ENCODE data around the gene RNF212B. TPM values are rescaled to one million over a fixed set of nuclear protein-coding genes. Genes with fewer than 3 reads are reported as not detected.

The RNF212B gene
- total and polyA plus RNA-seq, 2 of the 13 experiments (the other 11 are each of a cell fraction or from before 2014, with no cell fraction given) = 0.05 TPM; not detected in 1

DNA sequence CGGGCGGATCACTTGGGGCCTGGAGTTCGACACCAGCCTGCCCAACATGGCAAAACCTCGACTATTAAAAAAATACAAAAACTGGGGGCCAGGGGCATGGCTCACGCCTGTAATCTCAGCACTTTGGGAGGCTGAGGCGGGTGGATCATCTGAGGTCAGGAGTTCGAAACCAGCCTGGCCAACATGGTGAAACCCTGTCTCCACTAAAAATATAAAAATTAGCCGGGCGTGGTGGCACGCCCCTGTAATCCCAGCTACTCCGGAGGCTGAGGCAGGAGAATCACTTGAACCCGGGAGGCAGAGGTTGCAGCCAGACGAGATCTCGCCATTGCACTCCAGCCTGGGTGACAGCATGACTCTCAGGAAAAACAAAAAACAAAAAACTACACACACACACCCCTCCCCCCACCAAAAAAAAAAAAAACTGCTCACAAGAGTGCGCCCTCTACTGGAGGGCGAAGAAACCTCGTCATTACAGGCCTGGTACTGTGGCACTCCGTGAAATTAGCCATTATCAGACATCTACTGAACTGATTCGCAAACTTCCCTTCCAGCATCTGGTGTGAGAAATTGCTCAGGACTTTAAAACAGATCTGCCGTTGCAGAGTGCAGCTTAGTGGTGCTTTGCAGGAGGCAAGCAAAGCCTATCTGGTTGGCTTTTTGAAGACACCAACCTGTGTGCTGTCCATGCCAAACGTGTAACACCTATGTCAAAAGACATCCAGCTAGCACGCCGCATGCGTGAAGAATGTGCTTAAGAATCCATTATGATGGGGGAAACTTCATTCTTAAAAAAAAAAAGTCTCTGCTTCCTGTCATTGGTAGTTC is 57.2 kb downstream of the RNF212B start (continued):
- TF ChIP-seq FOXK1 (CRISPR knock-in tag; IDR thresholded peaks at IDR 0.05; ENCODE audit: borderline replicate concordance, low read depth) (peak; percentile 14; the same call in 1 of the 2 replicates), ZNF333 (CRISPR knock-in tag; IDR thresholded peaks at IDR 0.05; ENCODE audit: borderline replicate concordance) (peak; percentile 84; the same call in 1 of the 2 replicates), ZNF703 (CRISPR knock-in tag; IDR thresholded peaks at IDR 0.05; ENCODE audit: borderline replicate concordance) (no peak), SIX4 (CRISPR knock-in tag; IDR thresholded peaks at IDR 0.05) (no peak), KMT2B (CRISPR knock-in tag; IDR thresholded peaks at IDR 0.05) (peak; percentile 38), PHB2 (IDR thresholded peaks at IDR 0.05; ENCODE audit: partially characterized antibody) (no peak)
- TF ChIP-seq, protein P1, sequence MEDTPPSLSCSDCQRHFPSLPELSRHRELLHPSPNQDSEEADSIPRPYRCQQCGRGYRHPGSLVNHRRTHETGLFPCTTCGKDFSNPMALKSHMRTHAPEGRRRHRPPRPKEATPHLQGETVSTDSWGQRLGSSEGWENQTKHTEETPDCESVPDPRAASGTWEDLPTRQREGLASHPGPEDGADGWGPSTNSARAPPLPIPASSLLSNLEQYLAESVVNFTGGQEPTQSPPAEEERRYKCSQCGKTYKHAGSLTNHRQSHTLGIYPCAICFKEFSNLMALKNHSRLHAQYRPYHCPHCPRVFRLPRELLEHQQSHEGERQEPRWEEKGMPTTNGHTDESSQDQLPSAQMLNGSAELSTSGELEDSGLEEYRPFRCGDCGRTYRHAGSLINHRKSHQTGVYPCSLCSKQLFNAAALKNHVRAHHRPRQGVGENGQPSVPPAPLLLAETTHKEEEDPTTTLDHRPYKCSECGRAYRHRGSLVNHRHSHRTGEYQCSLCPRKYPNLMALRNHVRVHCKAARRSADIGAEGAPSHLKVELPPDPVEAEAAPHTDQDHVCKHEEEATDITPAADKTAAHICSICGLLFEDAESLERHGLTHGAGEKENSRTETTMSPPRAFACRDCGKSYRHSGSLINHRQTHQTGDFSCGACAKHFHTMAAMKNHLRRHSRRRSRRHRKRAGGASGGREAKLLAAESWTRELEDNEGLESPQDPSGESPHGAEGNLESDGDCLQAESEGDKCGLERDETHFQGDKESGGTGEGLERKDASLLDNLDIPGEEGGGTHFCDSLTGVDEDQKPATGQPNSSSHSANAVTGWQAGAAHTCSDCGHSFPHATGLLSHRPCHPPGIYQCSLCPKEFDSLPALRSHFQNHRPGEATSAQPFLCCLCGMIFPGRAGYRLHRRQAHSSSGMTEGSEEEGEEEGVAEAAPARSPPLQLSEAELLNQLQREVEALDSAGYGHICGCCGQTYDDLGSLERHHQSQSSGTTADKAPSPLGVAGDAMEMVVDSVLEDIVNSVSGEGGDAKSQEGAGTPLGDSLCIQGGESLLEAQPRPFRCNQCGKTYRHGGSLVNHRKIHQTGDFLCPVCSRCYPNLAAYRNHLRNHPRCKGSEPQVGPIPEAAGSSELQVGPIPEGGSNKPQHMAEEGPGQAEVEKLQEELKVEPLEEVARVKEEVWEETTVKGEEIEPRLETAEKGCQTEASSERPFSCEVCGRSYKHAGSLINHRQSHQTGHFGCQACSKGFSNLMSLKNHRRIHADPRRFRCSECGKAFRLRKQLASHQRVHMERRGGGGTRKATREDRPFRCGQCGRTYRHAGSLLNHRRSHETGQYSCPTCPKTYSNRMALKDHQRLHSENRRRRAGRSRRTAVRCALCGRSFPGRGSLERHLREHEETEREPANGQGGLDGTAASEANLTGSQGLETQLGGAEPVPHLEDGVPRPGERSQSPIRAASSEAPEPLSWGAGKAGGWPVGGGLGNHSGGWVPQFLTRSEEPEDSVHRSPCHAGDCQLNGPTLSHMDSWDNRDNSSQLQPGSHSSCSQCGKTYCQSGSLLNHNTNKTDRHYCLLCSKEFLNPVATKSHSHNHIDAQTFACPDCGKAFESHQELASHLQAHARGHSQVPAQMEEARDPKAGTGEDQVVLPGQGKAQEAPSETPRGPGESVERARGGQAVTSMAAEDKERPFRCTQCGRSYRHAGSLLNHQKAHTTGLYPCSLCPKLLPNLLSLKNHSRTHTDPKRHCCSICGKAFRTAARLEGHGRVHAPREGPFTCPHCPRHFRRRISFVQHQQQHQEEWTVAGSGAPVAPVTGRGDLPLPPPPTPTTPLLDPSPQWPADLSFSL (CRISPR knock-in tag; IDR thresholded peaks at IDR 0.05) = no peak
- TF ChIP-seq, protein P2, sequence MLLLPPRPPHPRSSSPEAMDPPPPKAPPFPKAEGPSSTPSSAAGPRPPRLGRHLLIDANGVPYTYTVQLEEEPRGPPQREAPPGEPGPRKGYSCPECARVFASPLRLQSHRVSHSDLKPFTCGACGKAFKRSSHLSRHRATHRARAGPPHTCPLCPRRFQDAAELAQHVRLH (CRISPR knock-in tag; IDR thresholded peaks at IDR 0.05; ENCODE audit: borderline replicate concordance, low read depth) = peak; percentile 53; the same call in 1 of the 2 replicates
- TF ChIP-seq, protein P3, sequence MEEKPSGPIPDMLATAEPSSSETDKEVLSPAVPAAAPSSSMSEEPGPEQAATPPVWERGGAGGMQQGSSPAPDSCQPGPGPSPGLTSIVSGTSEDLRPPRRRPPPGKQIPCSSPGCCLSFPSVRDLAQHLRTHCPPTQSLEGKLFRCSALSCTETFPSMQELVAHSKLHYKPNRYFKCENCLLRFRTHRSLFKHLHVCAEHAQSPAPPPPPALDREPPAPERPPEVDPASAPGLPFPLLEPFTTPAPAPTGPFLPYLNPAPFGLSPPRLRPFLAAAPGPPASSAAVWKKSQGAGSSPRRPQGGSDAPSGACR (CRISPR knock-in tag; IDR thresholded peaks at IDR 0.05) = no peak
- TF ChIP-seq, protein P4, sequence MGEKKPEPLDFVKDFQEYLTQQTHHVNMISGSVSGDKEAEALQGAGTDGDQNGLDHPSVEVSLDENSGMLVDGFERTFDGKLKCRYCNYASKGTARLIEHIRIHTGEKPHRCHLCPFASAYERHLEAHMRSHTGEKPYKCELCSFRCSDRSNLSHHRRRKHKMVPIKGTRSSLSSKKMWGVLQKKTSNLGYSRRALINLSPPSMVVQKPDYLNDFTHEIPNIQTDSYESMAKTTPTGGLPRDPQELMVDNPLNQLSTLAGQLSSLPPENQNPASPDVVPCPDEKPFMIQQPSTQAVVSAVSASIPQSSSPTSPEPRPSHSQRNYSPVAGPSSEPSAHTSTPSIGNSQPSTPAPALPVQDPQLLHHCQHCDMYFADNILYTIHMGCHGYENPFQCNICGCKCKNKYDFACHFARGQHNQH (CRISPR knock-in tag; IDR thresholded peaks at IDR 0.05) = peak; percentile 27; the same call in 1 of the 2 replicates
- TF ChIP-seq, protein P5, sequence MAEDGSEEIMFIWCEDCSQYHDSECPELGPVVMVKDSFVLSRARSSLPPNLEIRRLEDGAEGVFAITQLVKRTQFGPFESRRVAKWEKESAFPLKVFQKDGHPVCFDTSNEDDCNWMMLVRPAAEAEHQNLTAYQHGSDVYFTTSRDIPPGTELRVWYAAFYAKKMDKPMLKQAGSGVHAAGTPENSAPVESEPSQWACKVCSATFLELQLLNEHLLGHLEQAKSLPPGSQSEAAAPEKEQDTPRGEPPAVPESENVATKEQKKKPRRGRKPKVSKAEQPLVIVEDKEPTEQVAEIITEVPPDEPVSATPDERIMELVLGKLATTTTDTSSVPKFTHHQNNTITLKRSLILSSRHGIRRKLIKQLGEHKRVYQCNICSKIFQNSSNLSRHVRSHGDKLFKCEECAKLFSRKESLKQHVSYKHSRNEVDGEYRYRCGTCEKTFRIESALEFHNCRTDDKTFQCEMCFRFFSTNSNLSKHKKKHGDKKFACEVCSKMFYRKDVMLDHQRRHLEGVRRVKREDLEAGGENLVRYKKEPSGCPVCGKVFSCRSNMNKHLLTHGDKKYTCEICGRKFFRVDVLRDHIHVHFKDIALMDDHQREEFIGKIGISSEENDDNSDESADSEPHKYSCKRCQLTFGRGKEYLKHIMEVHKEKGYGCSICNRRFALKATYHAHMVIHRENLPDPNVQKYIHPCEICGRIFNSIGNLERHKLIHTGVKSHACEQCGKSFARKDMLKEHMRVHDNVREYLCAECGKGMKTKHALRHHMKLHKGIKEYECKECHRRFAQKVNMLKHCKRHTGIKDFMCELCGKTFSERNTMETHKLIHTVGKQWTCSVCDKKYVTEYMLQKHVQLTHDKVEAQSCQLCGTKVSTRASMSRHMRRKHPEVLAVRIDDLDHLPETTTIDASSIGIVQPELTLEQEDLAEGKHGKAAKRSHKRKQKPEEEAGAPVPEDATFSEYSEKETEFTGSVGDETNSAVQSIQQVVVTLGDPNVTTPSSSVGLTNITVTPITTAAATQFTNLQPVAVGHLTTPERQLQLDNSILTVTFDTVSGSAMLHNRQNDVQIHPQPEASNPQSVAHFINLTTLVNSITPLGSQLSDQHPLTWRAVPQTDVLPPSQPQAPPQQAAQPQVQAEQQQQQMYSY (CRISPR knock-in tag; IDR thresholded peaks at IDR 0.05) = no peak

Data from HepG2 (cell line).